ENCODE data around the gene ARID1B.
"Not testable (repeated sequence)": the region's sequence is repeated elsewhere in the genome, so short reads cannot be mapped to it uniquely, and the experiment has no call there.

Gene ARID1B

GRCh38 chr6:157035546-157035945 lies 258.4 kb downstream of the ARID1B start:
- TF ChIP-seq CTCF (conservative IDR thresholded peaks at IDR 0.05; ENCODE audit: low read depth, low read length): no peak
- no peak overlapping the region for H3K4me3 ChIP-seq (ENCODE audit: low read depth, low read length)
- no peak for DNase-seq (ENCODE audit: low read depth)

GRCh38 chr6:157036245-157036711 lies 259.1 kb downstream of the ARID1B start:
- peak; percentile 42 for DNase-seq (ENCODE audit: low read depth)
- H3K4me3 ChIP-seq (ENCODE audit: low read depth, low read length): no peak overlapping the region
- TF ChIP-seq CTCF (conservative IDR thresholded peaks at IDR 0.05; ENCODE audit: low read depth, low read length): no peak

- no peak for TF ChIP-seq CTCF (conservative IDR thresholded peaks at IDR 0.05; ENCODE audit: low read depth, low read length)
- DNase-seq (ENCODE audit: low read depth): no peak
- no peak overlapping the region for H3K4me3 ChIP-seq (ENCODE audit: low read depth, low read length)
Measured at GRCh38 chr6:157037165-157037564, 260.0 kb downstream of the ARID1B start.

- H3K4me3 ChIP-seq (ENCODE audit: low read depth, low read length): no peak overlapping the region
- no peak for TF ChIP-seq CTCF (conservative IDR thresholded peaks at IDR 0.05; ENCODE audit: low read depth, low read length)
- DNase-seq (ENCODE audit: low read depth): no peak
Measured at GRCh38 chr6:157038610-157039009, 261.4 kb downstream of the ARID1B start.

GRCh38 chr6:157039639-157040038 lies 262.5 kb downstream of the ARID1B start:
- DNase-seq (ENCODE audit: low read depth); H3K4me3 ChIP-seq (ENCODE audit: low read depth, low read length): not testable (repeated sequence)

- TF ChIP-seq CTCF (conservative IDR thresholded peaks at IDR 0.05; ENCODE audit: low read depth, low read length): no peak
- H3K4me3 ChIP-seq (ENCODE audit: low read depth, low read length): no peak overlapping the region
- no peak for DNase-seq (ENCODE audit: low read depth)
Measured at GRCh38 chr6:157040191-157040590, 263.0 kb downstream of the ARID1B start.

GRCh38 chr6:157045831-157046454 lies 268.8 kb downstream of the ARID1B start:
- peak; percentile 78 for DNase-seq (ENCODE audit: low read depth)
- TF ChIP-seq CTCF (conservative IDR thresholded peaks at IDR 0.05; ENCODE audit: low read depth, low read length): peak; percentile 76
- no peak overlapping the region for H3K4me3 ChIP-seq (ENCODE audit: low read depth, low read length)

Data from choroid plexus epithelial cell (primary cell).